PC-9 (cell line): Measurements from ENCODE around the gene CNNM4. TPM values are rescaled to one million over a fixed set of nuclear protein-coding genes. Genes with fewer than 3 reads are reported as not detected.
"Not testable (repeated sequence)": the region's sequence is repeated elsewhere in the genome, so short reads cannot be mapped to it uniquely, and the experiment has no call there.

ENCODE experiments used
- BruUV-seq: library from RNA; stranded (reverse); fragments of 400-500 nt; replicated peaks from 2 replicates; lab custom pipeline; 2021; lab: Mats Ljungman, UMichigan
- CTCF ChIA-PET: fragments of 300-600 bp; sonication (Branson Sonifier 250); formaldehyde crosslinking; loops from one replicate; lab custom pipeline; 2022; ENCODE audit warnings: antibody characterized with exemption; lab: Charles Lee
- POLR2A ChIA-PET: fragments of 300-600 bp; sonication (Branson Sonifier 250); formaldehyde crosslinking; loops from one replicate; lab custom pipeline; 2022; ENCODE audit warnings: antibody characterized with exemption; ENCODE audit not compliant: unreplicated experiment; lab: Charles Lee
- DNase-seq, 2 experiments: peaks; one replicate each; pipeline versions ENCODE4 v3.0.0 to v3.0.0-alpha.2; 2015 to 2022; ENCODE audit warnings: mixed read lengths in 1 of 2
- H2AFZ ChIP-seq: fragments of 200-600 bp; sonication (generic); 2 replicates; pipeline ENCODE4 v1.8.1; 2017; ENCODE audit warnings: antibody characterized with exemption
- H3F3A ChIP-seq: fragments of 200-600 bp; sonication (generic); 2 replicates; pipeline ENCODE4 v1.8.1; 2017; ENCODE audit warnings: antibody characterized with exemption, mild to moderate bottlenecking, low read depth; ENCODE audit not compliant: insufficient read depth
- H3K27ac ChIP-seq: fragments of 200-600 bp; sonication (generic); 2 replicates; pipeline ENCODE4 v1.6.1; 2016; ENCODE audit warnings: mixed run types
- H3K27me3 ChIP-seq: fragments of 200-600 bp; sonication (generic); 2 replicates; pipeline ENCODE4 v1.6.1; 2016; ENCODE audit warnings: low read depth, mixed run types; ENCODE audit not compliant: insufficient read depth
- H3K36me3 ChIP-seq: fragments of 200-600 bp; sonication (generic); 2 replicates; pipeline ENCODE4 v1.6.1; 2016; ENCODE audit warnings: low read depth, mixed run types
- H3K4me1 ChIP-seq: fragments of 200-600 bp; sonication (generic); replicated peaks from 2 replicates; pipeline ENCODE4 v1.6.1; 2016; ENCODE audit warnings: mixed run types; ENCODE audit not compliant: insufficient read depth
- H3K4me2 ChIP-seq: fragments of 200-600 bp; sonication (generic); 2 replicates; pipeline ENCODE4 v1.6.1; 2017; ENCODE audit warnings: mixed run types
- H3K4me3 ChIP-seq: fragments of 200-600 bp; sonication (generic); 2 replicates; pipeline ENCODE4 v1.6.1; 2016; ENCODE audit warnings: mixed run types
- H3K79me2 ChIP-seq: fragments of 200-600 bp; sonication (generic); 2 replicates; pipeline ENCODE4 v1.6.1; 2017; ENCODE audit warnings: low read depth, mixed run types
- H3K9me2 ChIP-seq: fragments of 200-600 bp; sonication (generic); 2 replicates; pipeline ENCODE4 v1.8.1; 2017; ENCODE audit warnings: mild to moderate bottlenecking; ENCODE audit not compliant: insufficient read depth
- H3K9me3 ChIP-seq: fragments of 200-600 bp; sonication (generic); 2 replicates; pipeline ENCODE4 v1.8.1; 2016; ENCODE audit warnings: low read depth; ENCODE audit not compliant: insufficient read depth
- H4K20me1 ChIP-seq: fragments of 200-600 bp; sonication (generic); 2 replicates; pipeline ENCODE4 v1.8.1; 2017; ENCODE audit not compliant: insufficient read depth
- EZH2 ChIP-seq: fragments of 200-600 bp; sonication (generic); IDR thresholded peaks from 2 replicates; pipeline ENCODE4 v1.8.0; 2017; ENCODE audit warnings: antibody characterized with exemption, low read depth
- intact Hi-C: fragments of 100-400 bp; cut with micrococcal nuclease; formaldehyde crosslinking; loops from one replicate; pipeline ENCODE4 v1.10.0; 2022; ENCODE audit not compliant: unreplicated experiment
- total RNA-seq: library from RNA; stranded (reverse); gene quantifications from 2 replicates; pipeline ENCODE4 v1.2.3, GENCODE V29; 2021
- TF ChIP-seq, protein P1 (sequence below): fragments of 200-600 bp; sonication (generic); conservative IDR thresholded peaks from 2 replicates; pipeline ENCODE4 v1.6.1; 2017; ENCODE audit warnings: mixed run types, antibody characterized with exemption, mild to moderate bottlenecking, moderate library complexity

Gene CNNM4
- total RNA-seq, 1 experiment from 2014 or later: 31.4 TPM

DNA sequence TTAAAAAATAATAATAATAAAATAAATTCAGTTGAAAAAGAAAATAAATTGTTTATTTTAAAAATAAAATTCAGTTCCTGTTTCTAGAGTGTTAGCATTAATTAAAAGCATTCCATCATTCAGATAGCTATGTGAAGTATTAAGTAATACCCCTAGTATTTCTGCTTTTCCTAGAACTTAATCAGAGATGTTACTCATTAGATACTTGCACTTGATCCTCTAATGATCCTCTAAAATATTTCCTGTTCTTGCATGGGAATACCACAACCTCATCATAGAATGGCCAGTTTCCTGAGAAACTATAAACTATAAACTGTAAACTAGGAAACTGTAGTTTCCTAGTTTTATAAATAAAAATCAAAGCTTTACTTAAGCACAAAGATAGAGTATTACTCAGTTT is 44.3 kb downstream of the CNNM4 start:
- Histone ChIP-seq H4K20me1 (no peaks in the 10 kb centered on the region), H3K9me2 (no peaks in the 10 kb centered on the region), H3K4me3 (no peak overlapping the region), H3K4me2 (no peak overlapping the region), H3K36me3 (no peaks in the 10 kb centered on the region), H3K27me3 (no peaks in the 10 kb centered on the region), H3K9me3 (no peaks in the 10 kb centered on the region), H3F3A (peaks cover 14% of the 10 kb centered on the region), H2AFZ (no peak overlapping the region), H3K79me2 (no peaks in the 10 kb centered on the region), H3K27ac (no peak overlapping the region), H3K4me1 (no peaks in the 10 kb centered on the region)
- intact Hi-C loops: loop anchor here (5.0 kb wide), 2 partner anchors 188 to 203 kb away; no protein-coding TSS in a partner anchor
- POLR2A ChIA-PET: no interaction called here
- BruUV-seq: no TSS peak
- no peak for DNase-seq
- TF ChIP-seq, protein P1, sequence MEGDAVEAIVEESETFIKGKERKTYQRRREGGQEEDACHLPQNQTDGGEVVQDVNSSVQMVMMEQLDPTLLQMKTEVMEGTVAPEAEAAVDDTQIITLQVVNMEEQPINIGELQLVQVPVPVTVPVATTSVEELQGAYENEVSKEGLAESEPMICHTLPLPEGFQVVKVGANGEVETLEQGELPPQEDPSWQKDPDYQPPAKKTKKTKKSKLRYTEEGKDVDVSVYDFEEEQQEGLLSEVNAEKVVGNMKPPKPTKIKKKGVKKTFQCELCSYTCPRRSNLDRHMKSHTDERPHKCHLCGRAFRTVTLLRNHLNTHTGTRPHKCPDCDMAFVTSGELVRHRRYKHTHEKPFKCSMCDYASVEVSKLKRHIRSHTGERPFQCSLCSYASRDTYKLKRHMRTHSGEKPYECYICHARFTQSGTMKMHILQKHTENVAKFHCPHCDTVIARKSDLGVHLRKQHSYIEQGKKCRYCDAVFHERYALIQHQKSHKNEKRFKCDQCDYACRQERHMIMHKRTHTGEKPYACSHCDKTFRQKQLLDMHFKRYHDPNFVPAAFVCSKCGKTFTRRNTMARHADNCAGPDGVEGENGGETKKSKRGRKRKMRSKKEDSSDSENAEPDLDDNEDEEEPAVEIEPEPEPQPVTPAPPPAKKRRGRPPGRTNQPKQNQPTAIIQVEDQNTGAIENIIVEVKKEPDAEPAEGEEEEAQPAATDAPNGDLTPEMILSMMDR: no peak
- TF ChIP-seq EZH2: no peak
- CTCF ChIA-PET: no interaction called here

DNA sequence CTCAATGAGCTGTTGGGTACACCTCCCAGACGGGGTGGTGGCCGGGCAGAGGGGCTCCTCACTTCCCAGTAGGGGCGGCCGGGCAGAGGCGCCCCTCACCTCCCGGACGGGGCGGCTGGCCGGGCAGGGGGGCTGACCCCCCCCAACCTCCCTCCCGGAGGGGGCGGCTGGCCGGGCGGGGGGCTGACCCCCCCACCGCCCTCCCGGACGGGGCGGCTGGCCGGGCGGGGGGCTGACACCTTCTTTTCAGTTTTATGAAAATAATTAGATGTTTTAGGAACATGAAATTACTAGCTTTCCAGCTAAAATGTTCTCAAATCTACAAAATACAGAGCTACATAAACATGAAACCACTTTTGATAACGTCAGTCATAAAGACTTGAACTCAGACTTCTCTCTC is 45.2 kb downstream of the CNNM4 start:
- BruUV-seq, POLR2A ChIA-PET, H4K20me1 ChIP-seq, DNase-seq, H3F3A ChIP-seq, H3K9me2 ChIP-seq, H3K4me1 ChIP-seq, H3K79me2 ChIP-seq, H3K36me3 ChIP-seq, H3K27me3 ChIP-seq, H3K9me3 ChIP-seq, H3K4me3 ChIP-seq, H3K4me2 ChIP-seq, H3K27ac ChIP-seq, H2AFZ ChIP-seq, intact Hi-C loops: not testable (repeated sequence)
- CTCF ChIA-PET: interaction anchor here (0.6 kb wide), 2 partner anchors 100 to 193 kb away, joined by 3 read pairs; no protein-coding TSS in a partner anchor

DNA sequence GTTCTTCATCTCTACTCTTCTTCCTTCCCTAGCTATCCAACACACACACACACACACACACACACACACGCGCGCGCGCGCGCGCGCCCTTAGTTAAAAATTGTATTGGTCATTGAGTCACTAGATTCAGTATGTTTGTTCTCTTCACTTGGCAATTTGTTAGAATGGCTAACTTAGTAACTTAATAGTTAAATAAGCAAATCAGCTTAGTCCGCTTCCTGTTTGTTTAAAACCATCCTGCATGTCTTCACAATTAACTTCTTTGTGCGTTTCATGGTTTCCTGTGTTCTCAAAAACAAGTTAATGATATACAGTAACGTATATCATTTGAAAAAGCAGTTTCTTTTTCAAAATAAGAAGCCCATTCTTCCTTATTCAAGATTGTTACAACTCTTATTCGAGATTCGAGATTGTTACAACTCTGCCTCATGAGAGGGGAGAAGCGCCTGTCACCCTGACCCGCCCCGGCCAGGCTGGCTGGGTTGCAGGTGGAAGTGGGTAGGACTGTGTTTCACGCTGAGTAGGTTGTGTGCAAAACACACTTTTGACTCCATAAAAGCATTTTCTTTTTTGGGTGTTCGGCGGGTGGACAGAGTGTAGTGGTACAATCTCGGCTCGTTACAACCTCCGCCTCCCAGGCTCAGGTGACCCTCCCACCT is 45.9 kb downstream of the CNNM4 start:
- no peak for DNase-seq
- intact Hi-C loops: no loop called here
- Histone ChIP-seq H3K4me1 (no peaks in the 10 kb centered on the region), H3K4me2 (no peak overlapping the region), H2AFZ (no peak overlapping the region), H3K27me3 (no peaks in the 10 kb centered on the region), H3K9me2 (no peaks in the 10 kb centered on the region), H3K79me2 (no peaks in the 10 kb centered on the region), H3K4me3 (no peak overlapping the region), H3K36me3 (no peaks in the 10 kb centered on the region), H3F3A (peaks cover 9% of the 10 kb centered on the region; the same call in 1 of the 2 replicates), H3K27ac (no peak overlapping the region), H3K9me3 (no peaks in the 10 kb centered on the region), H4K20me1 (no peaks in the 10 kb centered on the region)
- TF ChIP-seq EZH2: no peak
- BruUV-seq: no TSS peak
- POLR2A ChIA-PET: interaction anchor here (0.6 kb wide), 1 partner anchor 38 kb away, joined by 7 read pairs; no protein-coding TSS in a partner anchor
- CTCF ChIA-PET: no interaction called here

DNA sequence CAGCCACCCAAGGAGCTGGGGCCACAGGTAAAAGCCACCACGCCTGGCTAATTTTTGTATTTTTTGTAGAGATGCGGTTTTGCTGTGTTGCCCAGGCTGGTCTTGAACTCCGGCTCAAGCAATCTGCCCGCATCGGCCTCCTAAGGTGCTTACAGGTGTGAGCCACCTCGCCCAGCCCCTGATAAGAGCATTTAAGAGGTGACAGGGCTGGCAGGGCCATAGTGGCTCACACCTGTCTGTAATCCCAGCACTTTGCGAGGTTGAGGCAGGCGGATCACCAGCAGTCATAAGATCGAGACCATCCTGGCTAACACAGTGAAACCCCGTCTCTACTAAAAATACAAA is 46.4 kb downstream of the CNNM4 start:
- H2AFZ ChIP-seq: no peak overlapping the region
- H3K79me2 ChIP-seq: no peaks in the 10 kb centered on the region
- no peaks in the 10 kb centered on the region for H4K20me1 ChIP-seq
- H3K36me3 ChIP-seq: no peaks in the 10 kb centered on the region
- POLR2A ChIA-PET: interaction anchor here (0.6 kb wide), 1 partner anchor 39 kb away, joined by 7 read pairs; no protein-coding TSS in a partner anchor
- CTCF ChIA-PET: no interaction called here
- no peaks in the 10 kb centered on the region for H3K9me3 ChIP-seq
- no peak for DNase-seq
- peaks cover 9% of the 10 kb centered on the region; the same call in 1 of the 2 replicates for H3F3A ChIP-seq
- H3K4me1 ChIP-seq: no peaks in the 10 kb centered on the region
- intact Hi-C loops: no loop called here
- TF ChIP-seq, protein P1: no peak
- no peak for TF ChIP-seq EZH2
- H3K9me2 ChIP-seq: no peaks in the 10 kb centered on the region
- no peak overlapping the region for H3K4me3 ChIP-seq
- no peak overlapping the region for H3K4me2 ChIP-seq
- BruUV-seq: no TSS peak
- no peak overlapping the region for H3K27ac ChIP-seq
- no peaks in the 10 kb centered on the region for H3K27me3 ChIP-seq
